IPS-15b (cell line): Measurements from ENCODE around the gene SIRT6.
"Not testable (repeated sequence)": the region's sequence is repeated elsewhere in the genome, so short reads cannot be mapped to it uniquely, and the experiment has no call there.

ENCODE experiments used
- H3K27me3 ChIP-seq: one replicate; pipeline ENCODE4 v1.6.1; 2013; ENCODE audit warnings: low read length; ENCODE audit not compliant: control insufficient read depth, insufficient read depth
- H3K36me3 ChIP-seq: one replicate; pipeline ENCODE4 v1.6.1; 2013; ENCODE audit warnings: low read length; ENCODE audit not compliant: control insufficient read depth, insufficient read depth
- H3K4me1 ChIP-seq: one replicate; pipeline ENCODE4 v1.6.1; 2013; ENCODE audit warnings: mild to moderate bottlenecking, low read length; ENCODE audit not compliant: control insufficient read depth, insufficient read depth
- H3K4me3 ChIP-seq: one replicate; pipeline ENCODE4 v1.5.1; 2013; ENCODE audit warnings: low read depth, low read length
- H3K9ac ChIP-seq: one replicate; pipeline ENCODE4 v1.6.1; 2013; ENCODE audit warnings: low read depth, mild to moderate bottlenecking, low read length
- H3K9me3 ChIP-seq: one replicate; pipeline ENCODE4 v1.6.1; 2013; ENCODE audit warnings: mild to moderate bottlenecking, low read length; ENCODE audit not compliant: control insufficient read depth, insufficient read depth

Gene SIRT6

DNA sequence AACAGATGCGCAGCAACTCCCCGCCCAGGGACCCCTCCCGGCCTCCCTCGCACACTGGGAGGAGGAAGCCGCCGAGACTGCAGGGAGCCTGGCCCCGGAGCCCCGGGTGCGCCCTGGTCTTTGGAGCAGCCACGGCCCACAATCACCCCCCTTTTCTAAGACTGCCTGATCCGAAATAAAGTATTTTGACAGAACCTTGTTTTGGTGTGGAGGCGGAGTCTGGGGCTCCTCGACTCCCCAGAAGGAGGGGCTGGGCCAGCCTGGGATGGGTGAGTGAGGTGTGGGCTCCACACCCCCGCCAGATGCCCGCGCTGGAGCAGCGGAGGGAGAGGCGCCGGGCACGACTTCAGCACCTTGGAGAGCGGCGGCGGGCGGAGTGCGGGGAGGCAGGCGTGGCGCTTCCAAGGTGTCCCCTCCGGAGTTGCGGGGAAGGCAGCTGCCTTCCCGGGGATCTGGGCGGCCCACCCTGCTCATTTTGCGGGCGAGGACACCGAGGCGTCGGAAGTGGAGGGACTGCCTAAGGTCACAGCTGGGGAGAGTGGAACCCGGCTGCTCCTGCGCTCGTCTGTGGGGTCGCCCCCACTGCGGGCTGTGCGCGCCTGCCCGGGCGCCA lies 9.4 kb downstream of the SIRT6 start:
- peaks cover 2% of the 10 kb centered on the region for H3K36me3 ChIP-seq
- no peaks in the 10 kb centered on the region for H3K9me3 ChIP-seq
- peak overlapping the region; percentile 41 for H3K4me3 ChIP-seq
- no peaks in the 10 kb centered on the region for H3K4me1 ChIP-seq
- H3K27me3 ChIP-seq = peaks cover 10% of the 10 kb centered on the region
- H3K9ac ChIP-seq = no peak overlapping the region

- no peak overlapping the region for H3K4me3 ChIP-seq
- no peaks in the 10 kb centered on the region for H3K4me1 ChIP-seq
- H3K27me3 ChIP-seq = peaks cover 10% of the 10 kb centered on the region
- no peak overlapping the region for H3K9ac ChIP-seq
- peaks cover 2% of the 10 kb centered on the region for H3K36me3 ChIP-seq
- no peaks in the 10 kb centered on the region for H3K9me3 ChIP-seq
Observed at GRCh38 chr19:4171676-4172075, 10.7 kb downstream of the SIRT6 start.

- Histone ChIP-seq H3K9ac (no peak overlapping the region), H3K36me3 (no peaks in the 10 kb centered on the region), H3K4me3 (no peak overlapping the region), H3K27me3 (no peaks in the 10 kb centered on the region), H3K4me1 (no peaks in the 10 kb centered on the region), H3K9me3 (no peaks in the 10 kb centered on the region)
Observed at GRCh38 chr19:4164262-4164661, 18.1 kb downstream of the SIRT6 start.

GRCh38 chr19:4161415-4162077 lies 20.8 kb downstream of the SIRT6 start:
- no peaks in the 10 kb centered on the region for H3K27me3 ChIP-seq
- H3K4me1 ChIP-seq = no peaks in the 10 kb centered on the region
- H3K36me3 ChIP-seq = no peaks in the 10 kb centered on the region
- no peaks in the 10 kb centered on the region for H3K9me3 ChIP-seq
- no peak overlapping the region for H3K4me3 ChIP-seq
- no peak overlapping the region for H3K9ac ChIP-seq

- H3K9ac ChIP-seq, H3K4me3 ChIP-seq, H3K36me3 ChIP-seq, H3K9me3 ChIP-seq, H3K4me1 ChIP-seq, H3K27me3 ChIP-seq: not testable (repeated sequence)
Observed at GRCh38 chr19:4157971-4158370, 24.4 kb downstream of the SIRT6 start.

GRCh38 chr19:4157164-4157563 lies 25.2 kb downstream of the SIRT6 start:
- H3K9ac ChIP-seq = no peak overlapping the region
- no peaks in the 10 kb centered on the region for H3K36me3 ChIP-seq
- H3K4me1 ChIP-seq = no peaks in the 10 kb centered on the region
- no peaks in the 10 kb centered on the region for H3K9me3 ChIP-seq
- no peak overlapping the region for H3K4me3 ChIP-seq
- H3K27me3 ChIP-seq = no peaks in the 10 kb centered on the region

DNA sequence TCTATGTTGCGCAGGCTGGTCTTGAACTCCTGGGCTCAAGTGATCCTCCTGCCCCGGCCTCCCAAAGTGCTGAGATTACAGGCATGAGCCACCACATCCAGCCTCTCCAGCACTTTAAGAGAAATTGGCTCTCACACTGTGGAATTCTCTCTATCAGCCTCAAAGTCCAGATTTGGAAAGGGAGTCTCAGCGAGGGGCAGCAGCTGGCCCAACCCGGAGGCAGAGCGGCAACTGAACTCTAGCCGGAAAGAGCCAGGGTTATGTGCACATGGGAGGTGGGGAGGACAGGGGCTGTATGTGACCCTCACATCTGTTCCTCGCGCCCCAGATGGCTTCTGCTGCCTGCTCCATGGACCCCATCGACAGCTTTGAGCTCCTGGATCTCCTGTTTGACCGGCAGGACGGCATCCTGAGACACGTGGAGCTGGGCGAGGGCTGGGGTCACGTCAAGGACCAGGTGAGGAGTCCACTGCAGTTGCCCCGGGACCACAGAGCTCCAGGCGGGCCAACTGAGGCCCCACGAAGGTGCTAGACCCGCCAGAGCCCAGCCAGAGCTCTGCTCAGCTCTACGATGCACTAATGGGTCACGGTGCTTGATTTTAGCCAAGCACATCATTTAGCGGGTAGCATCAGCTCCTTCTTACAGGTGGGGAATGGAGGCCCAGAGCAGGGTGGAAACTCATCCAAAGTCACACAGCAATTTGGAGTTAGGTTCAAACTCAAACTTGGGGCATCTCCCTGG lies 27.6 kb downstream of the SIRT6 start:
- no peaks in the 10 kb centered on the region for H3K9me3 ChIP-seq
- no peaks in the 10 kb centered on the region for H3K36me3 ChIP-seq
- H3K4me3 ChIP-seq = no peak overlapping the region
- no peak overlapping the region for H3K9ac ChIP-seq
- H3K4me1 ChIP-seq = no peaks in the 10 kb centered on the region
- no peaks in the 10 kb centered on the region for H3K27me3 ChIP-seq

- Histone ChIP-seq H3K4me1 (no peaks in the 10 kb centered on the region), H3K36me3 (no peaks in the 10 kb centered on the region), H3K9ac (no peak overlapping the region), H3K4me3 (no peak overlapping the region), H3K9me3 (no peaks in the 10 kb centered on the region), H3K27me3 (no peaks in the 10 kb centered on the region)
Observed at GRCh38 chr19:4152241-4152998, 29.9 kb downstream of the SIRT6 start.

DNA sequence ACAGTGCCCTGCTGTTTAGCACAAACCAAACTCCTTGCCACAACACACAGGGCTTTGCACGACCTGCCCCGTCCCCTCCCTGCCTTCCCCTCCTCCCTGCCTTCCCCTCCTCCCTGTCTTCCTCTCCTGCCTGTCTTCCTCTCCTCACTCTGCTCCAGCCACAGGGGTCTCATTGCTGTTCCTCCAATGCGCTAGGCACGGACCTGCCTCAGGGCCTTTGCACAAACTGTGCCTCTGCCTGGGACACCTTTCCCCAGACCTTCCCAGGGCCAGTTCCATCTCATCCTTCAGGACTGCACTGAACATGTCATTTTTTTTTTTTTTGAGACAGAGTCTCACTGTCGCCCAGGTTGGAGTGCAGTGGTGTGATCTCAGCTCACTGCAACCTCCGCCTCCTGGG lies 30.7 kb downstream of the SIRT6 start:
- H3K9me3 ChIP-seq = no peaks in the 10 kb centered on the region
- no peaks in the 10 kb centered on the region for H3K4me1 ChIP-seq
- no peak overlapping the region for H3K4me3 ChIP-seq
- H3K36me3 ChIP-seq = no peaks in the 10 kb centered on the region
- no peak overlapping the region for H3K9ac ChIP-seq
- no peaks in the 10 kb centered on the region for H3K27me3 ChIP-seq

GRCh38 chr19:4149518-4150288 lies 32.7 kb downstream of the SIRT6 start:
- no peak overlapping the region for H3K9ac ChIP-seq
- H3K4me1 ChIP-seq = no peaks in the 10 kb centered on the region

DNA sequence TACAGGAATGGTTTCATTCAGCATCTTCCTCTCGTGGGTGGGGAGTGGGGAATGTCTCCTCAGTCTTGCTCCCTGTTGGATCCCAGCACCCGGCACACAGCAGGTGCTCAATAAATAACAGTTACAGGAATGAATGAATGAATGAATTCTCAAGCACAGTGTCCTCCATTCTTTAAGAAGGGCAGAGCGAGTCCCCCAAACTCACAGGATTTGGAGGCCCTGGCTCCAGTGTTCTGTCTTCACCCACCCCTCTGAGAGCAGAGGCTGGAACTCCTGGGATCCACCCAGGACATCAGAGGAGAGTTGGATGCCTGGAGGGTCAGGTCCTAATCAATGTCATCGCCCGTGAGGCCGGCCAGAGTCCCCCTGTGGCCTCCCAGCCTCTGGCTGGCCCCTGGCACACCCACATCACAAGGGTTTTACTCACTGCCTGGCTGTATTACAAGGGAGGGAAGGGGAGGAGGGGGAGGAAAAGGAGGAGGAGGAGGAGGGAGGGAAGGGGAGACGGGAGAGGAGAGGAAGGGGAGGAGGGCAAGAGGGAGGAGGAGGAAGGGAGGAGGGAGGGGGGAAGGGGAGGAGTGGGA lies 37.6 kb downstream of the SIRT6 start:
- Histone ChIP-seq H3K36me3 (no peaks in the 10 kb centered on the region), H3K27me3 (no peaks in the 10 kb centered on the region), H3K9ac (no peak overlapping the region), H3K4me1 (no peaks in the 10 kb centered on the region), H3K4me3 (no peak overlapping the region), H3K9me3 (no peaks in the 10 kb centered on the region)

More at GRCh38 chr19:4149518-4150288, 32.7 kb downstream of the SIRT6 start:
- Histone ChIP-seq H3K36me3 (no peaks in the 10 kb centered on the region), H3K9me3 (no peaks in the 10 kb centered on the region), H3K27me3 (no peaks in the 10 kb centered on the region), H3K4me3 (no peak overlapping the region)
